AG09309 (cell line): ENCODE data around the gene SOWAHC.

ENCODE experiments used
- DNase-seq: peaks from one replicate; pipeline ENCODE4 v3.0.0-alpha.2; 2010; ENCODE audit warnings: low read depth
- H3K4me3 ChIP-seq: 2 replicates; pipeline ENCODE4 v1.5.1; 2011; ENCODE audit warnings: mild to moderate bottlenecking, low read depth, low read length, moderate library complexity; ENCODE audit not compliant: control insufficient read depth
- TF ChIP-seq, protein P1 (sequence below): IDR thresholded peaks from 2 replicates; pipeline ENCODE4 v1.5.1; 2011; ENCODE audit warnings: mild to moderate bottlenecking, low read depth, low read length, inconsistent platforms; ENCODE audit not compliant: insufficient read depth, control insufficient read depth; ENCODE audit errors: missing control alignments

Gene SOWAHC

DNA sequence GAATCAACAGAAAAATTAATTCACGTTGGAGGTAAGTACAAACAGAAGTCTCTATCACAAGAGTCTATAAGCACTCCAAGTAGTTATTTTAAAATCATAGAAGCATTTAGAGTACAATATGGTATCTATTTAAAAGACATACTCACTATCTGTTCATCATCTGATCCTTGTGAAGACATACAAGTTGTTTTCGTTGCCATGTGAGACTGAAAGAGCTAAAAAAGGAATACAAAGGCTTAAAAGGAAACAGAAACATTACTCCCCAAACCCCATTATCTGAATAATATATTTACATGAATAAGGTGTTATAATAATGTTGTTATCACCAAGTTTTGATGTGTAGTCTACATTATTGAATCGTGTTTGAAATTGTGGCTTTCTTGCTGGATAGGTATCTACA, 21.3 kb upstream of the SOWAHC start:
- TF ChIP-seq, protein P1, sequence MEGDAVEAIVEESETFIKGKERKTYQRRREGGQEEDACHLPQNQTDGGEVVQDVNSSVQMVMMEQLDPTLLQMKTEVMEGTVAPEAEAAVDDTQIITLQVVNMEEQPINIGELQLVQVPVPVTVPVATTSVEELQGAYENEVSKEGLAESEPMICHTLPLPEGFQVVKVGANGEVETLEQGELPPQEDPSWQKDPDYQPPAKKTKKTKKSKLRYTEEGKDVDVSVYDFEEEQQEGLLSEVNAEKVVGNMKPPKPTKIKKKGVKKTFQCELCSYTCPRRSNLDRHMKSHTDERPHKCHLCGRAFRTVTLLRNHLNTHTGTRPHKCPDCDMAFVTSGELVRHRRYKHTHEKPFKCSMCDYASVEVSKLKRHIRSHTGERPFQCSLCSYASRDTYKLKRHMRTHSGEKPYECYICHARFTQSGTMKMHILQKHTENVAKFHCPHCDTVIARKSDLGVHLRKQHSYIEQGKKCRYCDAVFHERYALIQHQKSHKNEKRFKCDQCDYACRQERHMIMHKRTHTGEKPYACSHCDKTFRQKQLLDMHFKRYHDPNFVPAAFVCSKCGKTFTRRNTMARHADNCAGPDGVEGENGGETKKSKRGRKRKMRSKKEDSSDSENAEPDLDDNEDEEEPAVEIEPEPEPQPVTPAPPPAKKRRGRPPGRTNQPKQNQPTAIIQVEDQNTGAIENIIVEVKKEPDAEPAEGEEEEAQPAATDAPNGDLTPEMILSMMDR: no peak
- no peak for DNase-seq

DNA sequence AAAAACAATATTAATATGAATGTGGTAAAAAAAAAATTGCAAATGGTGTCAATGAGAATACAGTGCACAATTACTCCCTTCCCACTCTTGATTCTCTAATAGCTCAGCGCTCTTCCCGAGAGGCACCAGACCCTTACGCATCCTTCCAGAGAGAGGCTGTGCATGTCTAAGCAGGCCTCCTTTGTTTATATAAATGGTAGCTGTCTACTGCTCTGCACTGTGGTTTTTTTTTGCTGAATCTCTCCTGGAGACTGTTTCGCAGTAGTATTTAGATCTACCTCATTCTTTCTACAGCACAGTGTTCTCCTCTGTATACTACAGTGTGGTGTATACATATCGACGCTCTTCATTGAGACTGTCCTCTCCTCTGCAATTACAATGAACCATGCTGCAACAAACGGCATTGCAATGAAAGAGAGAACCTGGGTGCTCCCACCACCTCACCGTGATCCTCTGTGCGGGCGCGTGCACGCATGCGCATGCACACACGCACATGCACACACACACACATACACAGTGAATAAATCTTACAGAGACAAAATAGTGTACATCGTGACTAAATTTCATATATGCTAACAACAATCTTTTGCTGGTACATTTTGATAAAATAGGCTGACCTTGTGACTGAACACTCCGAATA, 19.8 kb upstream of the SOWAHC start:
- no peak overlapping the region for H3K4me3 ChIP-seq
- TF ChIP-seq, protein P1: no peak
- DNase-seq: no peak

More for the DNA sequence above, 21.3 kb upstream of the SOWAHC start:
- H3K4me3 ChIP-seq: no peak overlapping the region

DNA sequence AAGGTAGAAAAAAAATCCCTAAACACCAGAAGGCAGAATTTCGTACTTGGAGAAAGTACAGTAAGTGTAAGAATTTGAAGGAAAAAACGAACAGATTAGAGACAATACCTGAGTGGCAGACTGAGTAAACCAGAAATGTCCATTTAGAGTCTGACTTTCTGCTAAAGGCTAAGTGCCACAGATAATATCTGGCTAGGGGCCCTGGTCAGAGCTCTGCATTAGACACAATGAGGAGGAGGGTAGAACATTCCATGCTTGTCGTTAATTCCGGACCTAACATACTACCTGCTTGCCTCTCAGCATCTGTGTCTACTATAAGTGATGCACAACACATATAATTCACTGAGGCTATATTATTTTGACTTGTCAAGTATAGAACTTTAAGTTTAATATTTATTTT, 18.5 kb upstream of the SOWAHC start:
- TF ChIP-seq, protein P1: no peak
- no peak for DNase-seq
- no peak overlapping the region for H3K4me3 ChIP-seq

DNA sequence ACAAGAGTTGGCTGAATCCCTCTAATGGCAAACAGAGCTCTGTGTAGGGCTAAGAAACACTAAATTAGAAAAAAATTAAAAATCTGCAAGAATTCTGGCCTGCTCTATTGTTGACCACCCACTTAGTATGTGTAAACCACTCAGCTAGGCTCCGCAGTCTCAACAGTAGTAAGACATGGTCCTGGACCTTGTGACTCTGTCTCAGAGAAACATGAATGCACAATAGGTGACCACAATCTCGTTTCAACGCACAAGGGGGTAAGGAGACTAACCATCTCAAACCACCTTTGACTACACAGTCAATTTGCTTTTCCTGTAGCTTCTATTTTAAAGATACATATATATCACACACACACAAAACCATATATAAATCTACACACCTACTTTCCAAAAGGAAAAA, 16.9 kb upstream of the SOWAHC start:
- TF ChIP-seq, protein P1: no peak
- no peak overlapping the region for H3K4me3 ChIP-seq
- DNase-seq: no peak

DNA sequence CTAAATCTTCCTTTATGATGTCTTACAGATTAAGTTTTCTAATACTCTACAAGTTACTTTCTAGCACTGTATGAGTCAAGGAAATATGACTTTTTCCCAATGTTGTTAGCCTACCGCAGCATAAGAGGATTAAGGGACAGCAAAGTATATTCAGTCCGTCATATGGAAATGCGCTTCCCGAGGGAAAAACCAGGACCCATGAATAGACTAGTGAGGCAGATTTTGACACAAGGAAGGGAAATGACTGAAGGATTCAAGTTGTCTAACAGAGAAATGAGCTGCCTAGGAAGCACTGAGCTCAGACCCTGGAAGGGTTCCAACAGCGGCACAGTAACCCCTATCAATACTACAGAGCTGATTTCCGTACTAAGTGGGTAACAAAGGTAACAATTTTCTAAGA, 12.4 kb upstream of the SOWAHC start:
- no peak overlapping the region for H3K4me3 ChIP-seq
- no peak for DNase-seq
- TF ChIP-seq, protein P1: no peak

DNA sequence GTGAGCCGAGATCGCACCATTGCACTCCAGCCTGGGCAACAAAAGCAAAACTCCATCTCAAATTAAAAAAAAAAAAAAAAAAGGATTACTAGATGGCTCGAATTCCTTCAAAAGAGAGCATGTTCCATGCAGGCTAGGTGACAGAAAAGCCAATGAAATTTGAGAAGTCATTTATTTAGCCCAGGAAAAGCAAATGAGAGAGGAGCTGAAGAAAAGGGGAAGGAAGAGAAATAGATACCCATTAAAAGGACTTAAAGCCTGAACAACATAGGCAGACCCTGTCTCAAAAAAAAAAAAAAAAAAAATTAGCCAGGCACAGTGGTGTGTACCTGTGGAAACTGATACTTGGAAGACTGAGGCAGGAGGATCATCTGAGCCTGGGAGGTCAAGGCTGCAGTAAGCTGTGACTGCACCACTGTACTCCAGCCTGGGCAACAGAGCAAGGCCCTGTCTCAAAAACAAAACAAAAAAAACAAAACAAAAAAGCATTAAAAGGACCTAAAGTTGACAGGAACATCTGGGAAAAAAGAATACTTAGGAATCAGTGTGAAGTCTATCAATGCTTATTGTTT, 11.5 kb upstream of the SOWAHC start:
- TF ChIP-seq, protein P1: no peak
- no peak overlapping the region for H3K4me3 ChIP-seq
- no peak for DNase-seq
